ENCODE results near the gene SERP2. TPM values are rescaled to one million over a fixed set of nuclear protein-coding genes. Genes with fewer than 3 reads are reported as not detected.

SERP2 gene
- total RNA-seq, 1 experiment from 2014 or later = not detected

DNA sequence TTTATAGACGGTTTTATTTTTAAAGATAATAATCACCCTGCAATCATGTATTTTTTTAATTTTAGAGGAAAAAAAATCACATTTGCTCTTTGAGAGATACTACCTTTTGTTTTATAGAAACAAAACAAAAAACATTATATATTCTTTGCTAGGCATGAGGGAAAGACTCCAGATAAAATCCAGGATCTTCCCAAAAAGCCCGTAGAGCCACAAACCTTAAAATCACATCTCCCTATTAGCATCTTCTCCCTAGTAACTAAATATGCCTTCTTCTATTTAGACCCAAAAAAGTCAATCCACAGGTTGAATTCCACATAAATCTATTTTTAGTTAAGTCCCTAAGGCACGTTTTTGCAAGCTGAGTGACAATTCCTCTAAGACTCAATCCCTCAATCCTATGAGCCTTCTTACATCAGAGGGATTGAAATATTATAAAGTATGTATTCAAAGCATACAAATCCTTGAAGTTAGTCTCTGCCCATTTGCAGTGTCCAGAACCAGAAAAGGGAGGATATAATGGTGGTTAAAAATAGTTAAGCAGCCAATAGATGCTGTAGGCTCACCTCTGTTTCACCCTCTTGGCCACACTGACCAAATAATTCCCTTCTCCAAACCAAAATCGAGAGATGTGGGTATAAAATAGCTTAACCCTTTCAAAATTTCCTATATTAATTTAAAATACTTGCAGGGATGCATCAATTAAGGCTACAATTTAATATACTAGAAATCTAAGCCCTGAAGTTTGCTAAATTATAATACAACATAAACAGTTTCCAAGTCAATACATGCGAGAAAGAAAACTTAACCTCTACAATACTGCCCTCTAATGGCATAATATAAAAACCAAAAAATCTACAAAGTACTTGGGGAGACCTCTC lies 64.0 kb downstream of the SERP2 start:
- peaks cover 37% of the 10 kb centered on the region for H3K4me1 Mint-ChIP-seq (ENCODE audit: insufficient read depth, unreplicated experiment)
- no peaks in the 10 kb centered on the region for H3K27me3 Mint-ChIP-seq (ENCODE audit: insufficient read depth, unreplicated experiment)
- peak; percentile 61 for DNase-seq (ENCODE audit: unreplicated experiment)
- intact Hi-C loops (cut with micrococcal nuclease) = loop anchor here (1.0 to 2.0 kb wide), 3 partner anchors 33 to 387 kb away; no protein-coding TSS in a partner anchor
- H3K27ac Mint-ChIP-seq (ENCODE audit: low read depth, unreplicated experiment) = peak overlapping the region; percentile 96
- H3K4me3 Mint-ChIP-seq (ENCODE audit: unreplicated experiment) = peak overlapping the region; percentile 92
- no TSS peak for BruUV-seq (replicated peaks)
- TF ChIP-seq, protein P1, sequence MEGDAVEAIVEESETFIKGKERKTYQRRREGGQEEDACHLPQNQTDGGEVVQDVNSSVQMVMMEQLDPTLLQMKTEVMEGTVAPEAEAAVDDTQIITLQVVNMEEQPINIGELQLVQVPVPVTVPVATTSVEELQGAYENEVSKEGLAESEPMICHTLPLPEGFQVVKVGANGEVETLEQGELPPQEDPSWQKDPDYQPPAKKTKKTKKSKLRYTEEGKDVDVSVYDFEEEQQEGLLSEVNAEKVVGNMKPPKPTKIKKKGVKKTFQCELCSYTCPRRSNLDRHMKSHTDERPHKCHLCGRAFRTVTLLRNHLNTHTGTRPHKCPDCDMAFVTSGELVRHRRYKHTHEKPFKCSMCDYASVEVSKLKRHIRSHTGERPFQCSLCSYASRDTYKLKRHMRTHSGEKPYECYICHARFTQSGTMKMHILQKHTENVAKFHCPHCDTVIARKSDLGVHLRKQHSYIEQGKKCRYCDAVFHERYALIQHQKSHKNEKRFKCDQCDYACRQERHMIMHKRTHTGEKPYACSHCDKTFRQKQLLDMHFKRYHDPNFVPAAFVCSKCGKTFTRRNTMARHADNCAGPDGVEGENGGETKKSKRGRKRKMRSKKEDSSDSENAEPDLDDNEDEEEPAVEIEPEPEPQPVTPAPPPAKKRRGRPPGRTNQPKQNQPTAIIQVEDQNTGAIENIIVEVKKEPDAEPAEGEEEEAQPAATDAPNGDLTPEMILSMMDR (IDR thresholded peaks at IDR 0.05; ENCODE audit: unreplicated experiment) = peak; percentile 46
- peaks cover 42% of the 10 kb centered on the region for H3K36me3 Mint-ChIP-seq (ENCODE audit: insufficient read depth, unreplicated experiment)
- H3K9me3 Mint-ChIP-seq (ENCODE audit: unreplicated experiment) = no peaks in the 10 kb centered on the region
- ChIA-PET POLR2A (interaction anchor here (0.6 to 11.8 kb wide), 30 partner anchors 10 to 564 kb away, joined by 3 to 341 read pairs (median 5); no protein-coding TSS in a partner anchor), CTCF (interaction anchor here (0.6 to 3.2 kb wide), 27 partner anchors 18 to 555 kb away, joined by 3 to 49 read pairs (median 3); no protein-coding TSS in a partner anchor)

DNA sequence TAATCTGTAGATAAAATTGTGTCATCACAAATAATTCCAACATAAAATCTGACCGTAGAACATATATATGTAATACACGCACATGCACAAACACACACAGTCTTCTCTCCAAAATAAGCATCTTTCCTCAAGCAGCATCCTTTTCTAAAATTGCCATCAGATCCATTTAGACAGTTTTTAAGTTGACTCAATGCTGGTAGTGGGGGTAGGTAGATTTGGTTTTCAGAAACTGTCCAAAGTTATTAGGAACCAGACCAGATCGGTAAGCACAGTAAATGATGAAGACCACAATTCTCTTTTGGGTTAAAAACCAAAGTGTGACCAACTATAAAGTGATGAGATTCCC lies 64.6 kb downstream of the SERP2 start:
- Mint-ChIP-seq H3K27ac (ENCODE audit: low read depth, unreplicated experiment) (no peak overlapping the region), H3K27me3 (ENCODE audit: insufficient read depth, unreplicated experiment) (no peaks in the 10 kb centered on the region), H3K36me3 (ENCODE audit: insufficient read depth, unreplicated experiment) (peaks cover 36% of the 10 kb centered on the region), H3K4me3 (ENCODE audit: unreplicated experiment) (no peak overlapping the region), H3K9me3 (ENCODE audit: unreplicated experiment) (no peaks in the 10 kb centered on the region), H3K4me1 (ENCODE audit: insufficient read depth, unreplicated experiment) (peaks cover 31% of the 10 kb centered on the region)
- ChIA-PET POLR2A (interaction anchor here (1.0 to 11.8 kb wide), 15 partner anchors 30 to 533 kb away, joined by 3 to 341 read pairs (median 27); no protein-coding TSS in a partner anchor), CTCF (interaction anchor here (0.7 to 3.2 kb wide), 19 partner anchors 18 to 533 kb away, joined by 3 to 49 read pairs (median 4); no protein-coding TSS in a partner anchor)
- TF ChIP-seq, protein P1 (IDR thresholded peaks at IDR 0.05; ENCODE audit: unreplicated experiment) = no peak
- no TSS peak for BruUV-seq (replicated peaks)
- DNase-seq (ENCODE audit: unreplicated experiment) = no peak
- intact Hi-C loops (cut with micrococcal nuclease) = loop anchor here (1.0 kb wide), 1 partner anchor 388 kb away; no protein-coding TSS in a partner anchor

DNA sequence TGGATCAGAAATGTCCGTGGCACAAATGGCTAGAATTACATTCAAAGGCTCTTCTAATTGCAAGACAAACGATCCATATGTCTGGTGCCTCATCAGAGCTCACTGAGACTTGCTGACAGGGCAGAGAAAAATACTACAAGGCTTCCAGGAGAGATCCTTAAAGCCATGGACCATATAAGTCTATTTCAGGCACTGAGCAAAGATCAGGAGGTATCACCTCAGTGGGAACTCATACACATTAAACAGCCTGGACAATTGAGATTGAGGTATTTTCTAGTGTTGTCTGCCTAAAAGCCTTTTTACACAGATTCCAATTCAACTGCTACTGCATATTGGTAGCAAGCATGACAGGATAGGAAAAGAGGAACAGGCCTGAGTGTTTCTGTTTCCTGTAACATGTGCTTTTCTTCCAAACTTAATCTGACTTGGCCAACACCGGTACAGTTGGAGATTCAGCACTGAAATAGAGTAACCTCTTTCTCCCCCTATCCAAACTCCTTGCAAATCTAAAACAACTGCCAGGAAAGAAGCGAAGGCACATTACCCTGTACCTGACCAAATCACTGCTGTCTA lies 65.9 kb downstream of the SERP2 start:
- POLR2A ChIA-PET = interaction anchor here (1.1 to 11.8 kb wide), 5 partner anchors 128 to 535 kb away, joined by 3 to 341 read pairs (median 27); no protein-coding TSS in a partner anchor
- Mint-ChIP-seq H3K9me3 (ENCODE audit: unreplicated experiment) (no peaks in the 10 kb centered on the region), H3K27me3 (ENCODE audit: insufficient read depth, unreplicated experiment) (no peaks in the 10 kb centered on the region), H3K36me3 (ENCODE audit: insufficient read depth, unreplicated experiment) (peaks cover 23% of the 10 kb centered on the region), H3K4me1 (ENCODE audit: insufficient read depth, unreplicated experiment) (peaks cover 20% of the 10 kb centered on the region), H3K4me3 (ENCODE audit: unreplicated experiment) (no peak overlapping the region), H3K27ac (ENCODE audit: low read depth, unreplicated experiment) (no peak overlapping the region)
- intact Hi-C loops (cut with micrococcal nuclease) = no loop called here
- no TSS peak for BruUV-seq (replicated peaks)
- TF ChIP-seq, protein P1 (IDR thresholded peaks at IDR 0.05; ENCODE audit: unreplicated experiment) = no peak
- DNase-seq (ENCODE audit: unreplicated experiment) = no peak
- CTCF ChIA-PET = interaction anchor here (0.5 to 3.2 kb wide), 10 partner anchors 24 to 540 kb away, joined by 3 to 49 read pairs (median 8); no protein-coding TSS in a partner anchor
